WERI-Rb-1 (cell line): ENCODE results near the gene MYH14.
"Not testable (repeated sequence)": the region's sequence is repeated elsewhere in the genome, so short reads cannot be mapped to it uniquely, and the experiment has no call there.

Source experiments
- DNase-seq: peaks from one replicate; pipeline ENCODE4 v3.0.0-alpha.2; 2020
- H3K27ac ChIP-seq: fragments of 250-450 bp; sonication (Bioruptor Pico); 2 replicates; pipeline ENCODE4 v1.5.1; 2020; ENCODE audit warnings: mild to moderate bottlenecking, moderate library complexity
- H3K27me3 ChIP-seq: fragments of 250-450 bp; sonication (Bioruptor Pico); 2 replicates; pipeline ENCODE4 v1.5.1; 2021; ENCODE audit warnings: mild to moderate bottlenecking, low read depth, moderate library complexity; ENCODE audit not compliant: insufficient read depth, severe bottlenecking
- H3K36me3 ChIP-seq: fragments of 250-450 bp; sonication (Bioruptor Pico); 2 replicates; pipeline ENCODE4 v1.5.1; 2020; ENCODE audit warnings: mild to moderate bottlenecking, moderate library complexity
- H3K4me3 ChIP-seq: 2 replicates; pipeline ENCODE4 v1.5.1; 2011; ENCODE audit warnings: low read depth, mild to moderate bottlenecking, control low read depth, low read length
- H3K9me3 ChIP-seq: fragments of 250-450 bp; sonication (Bioruptor Pico); 2 replicates; pipeline ENCODE4 v1.5.1; 2021; ENCODE audit warnings: mild to moderate bottlenecking, moderate library complexity; ENCODE audit not compliant: severe bottlenecking
- TF ChIP-seq, protein P1 (sequence below): IDR thresholded peaks from 2 replicates; pipeline ENCODE4 v1.5.1; 2011; ENCODE audit warnings: low read depth, mild to moderate bottlenecking, control low read depth, inconsistent platforms, low read length

MYH14 gene

DNA sequence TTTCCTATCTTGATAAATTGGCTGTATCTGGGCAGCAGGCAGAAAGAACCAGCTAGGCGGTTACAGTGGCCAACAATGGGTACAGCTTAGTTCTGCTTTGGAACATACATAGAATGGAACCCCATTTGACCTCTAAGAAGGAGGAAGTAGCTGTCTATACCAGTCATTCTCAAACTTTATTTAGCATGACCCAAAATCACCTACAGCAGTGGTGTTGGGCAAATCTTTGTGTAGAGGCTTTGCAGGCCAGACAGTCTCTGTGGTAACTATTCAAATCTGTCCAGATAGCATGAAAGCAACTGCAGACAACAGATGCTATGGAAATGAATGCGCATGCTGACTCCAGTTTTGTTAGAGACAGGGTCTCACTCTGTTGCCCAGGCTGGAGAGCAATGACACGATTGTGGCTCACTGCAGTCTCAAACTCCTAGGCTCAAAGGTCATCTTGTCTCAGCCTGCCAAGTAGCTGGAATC is 137.7 kb downstream of the MYH14 start:
- H3K4me3 ChIP-seq, result no peak overlapping the region
- TF ChIP-seq, protein P1, sequence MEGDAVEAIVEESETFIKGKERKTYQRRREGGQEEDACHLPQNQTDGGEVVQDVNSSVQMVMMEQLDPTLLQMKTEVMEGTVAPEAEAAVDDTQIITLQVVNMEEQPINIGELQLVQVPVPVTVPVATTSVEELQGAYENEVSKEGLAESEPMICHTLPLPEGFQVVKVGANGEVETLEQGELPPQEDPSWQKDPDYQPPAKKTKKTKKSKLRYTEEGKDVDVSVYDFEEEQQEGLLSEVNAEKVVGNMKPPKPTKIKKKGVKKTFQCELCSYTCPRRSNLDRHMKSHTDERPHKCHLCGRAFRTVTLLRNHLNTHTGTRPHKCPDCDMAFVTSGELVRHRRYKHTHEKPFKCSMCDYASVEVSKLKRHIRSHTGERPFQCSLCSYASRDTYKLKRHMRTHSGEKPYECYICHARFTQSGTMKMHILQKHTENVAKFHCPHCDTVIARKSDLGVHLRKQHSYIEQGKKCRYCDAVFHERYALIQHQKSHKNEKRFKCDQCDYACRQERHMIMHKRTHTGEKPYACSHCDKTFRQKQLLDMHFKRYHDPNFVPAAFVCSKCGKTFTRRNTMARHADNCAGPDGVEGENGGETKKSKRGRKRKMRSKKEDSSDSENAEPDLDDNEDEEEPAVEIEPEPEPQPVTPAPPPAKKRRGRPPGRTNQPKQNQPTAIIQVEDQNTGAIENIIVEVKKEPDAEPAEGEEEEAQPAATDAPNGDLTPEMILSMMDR, result no peak
- H3K27me3 ChIP-seq, result no peaks in the 10 kb centered on the region
- no peak overlapping the region for H3K27ac ChIP-seq
- no peaks in the 10 kb centered on the region for H3K9me3 ChIP-seq
- no peak for DNase-seq
- H3K36me3 ChIP-seq, result peaks cover 6% of the 10 kb centered on the region

DNA sequence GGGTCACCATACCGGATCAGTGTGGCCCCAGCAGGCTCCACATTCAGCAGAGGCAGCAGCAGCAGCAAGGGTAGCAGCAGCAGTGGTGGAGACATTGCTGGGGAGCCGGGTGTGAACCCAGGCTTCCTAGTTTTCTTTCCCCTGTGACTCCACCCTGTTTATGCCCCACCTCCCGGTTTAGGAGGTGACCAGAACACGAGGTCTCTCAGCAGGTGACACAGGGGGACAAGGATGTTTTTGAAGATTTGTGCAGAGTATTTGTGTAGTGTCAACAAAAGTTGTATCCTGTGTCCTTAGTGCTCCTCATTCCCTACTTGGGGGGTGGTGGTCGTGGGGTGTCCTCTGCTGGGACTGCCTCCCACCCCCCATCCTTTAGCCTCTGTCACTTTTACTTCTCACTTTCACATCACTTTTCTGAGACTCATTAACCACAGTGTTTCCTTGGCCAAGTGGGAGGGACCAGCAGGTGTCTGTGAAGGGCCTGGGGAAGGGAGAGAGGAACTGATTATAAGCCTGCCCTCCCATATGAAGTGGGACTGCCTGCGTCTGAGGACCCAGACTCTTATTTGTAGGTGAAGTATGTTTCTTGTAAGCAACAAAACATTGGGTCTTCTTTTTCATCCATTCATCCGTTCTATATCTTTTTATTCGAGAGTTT is 141.4 kb downstream of the MYH14 start:
- Histone ChIP-seq H3K4me3 (no peak overlapping the region), H3K36me3 (peaks cover 2% of the 10 kb centered on the region; the same call in 1 of the 2 replicates), H3K27ac (no peak overlapping the region), H3K9me3 (no peaks in the 10 kb centered on the region), H3K27me3 (no peaks in the 10 kb centered on the region)
- TF ChIP-seq, protein P1, result no peak
- DNase-seq, result no peak

- H3K27me3 ChIP-seq, DNase-seq, H3K36me3 ChIP-seq, H3K27ac ChIP-seq, H3K4me3 ChIP-seq, H3K9me3 ChIP-seq: not testable (repeated sequence)
Measured at GRCh38 chr19:50347089-50347581, 143.7 kb downstream of the MYH14 start.

DNA sequence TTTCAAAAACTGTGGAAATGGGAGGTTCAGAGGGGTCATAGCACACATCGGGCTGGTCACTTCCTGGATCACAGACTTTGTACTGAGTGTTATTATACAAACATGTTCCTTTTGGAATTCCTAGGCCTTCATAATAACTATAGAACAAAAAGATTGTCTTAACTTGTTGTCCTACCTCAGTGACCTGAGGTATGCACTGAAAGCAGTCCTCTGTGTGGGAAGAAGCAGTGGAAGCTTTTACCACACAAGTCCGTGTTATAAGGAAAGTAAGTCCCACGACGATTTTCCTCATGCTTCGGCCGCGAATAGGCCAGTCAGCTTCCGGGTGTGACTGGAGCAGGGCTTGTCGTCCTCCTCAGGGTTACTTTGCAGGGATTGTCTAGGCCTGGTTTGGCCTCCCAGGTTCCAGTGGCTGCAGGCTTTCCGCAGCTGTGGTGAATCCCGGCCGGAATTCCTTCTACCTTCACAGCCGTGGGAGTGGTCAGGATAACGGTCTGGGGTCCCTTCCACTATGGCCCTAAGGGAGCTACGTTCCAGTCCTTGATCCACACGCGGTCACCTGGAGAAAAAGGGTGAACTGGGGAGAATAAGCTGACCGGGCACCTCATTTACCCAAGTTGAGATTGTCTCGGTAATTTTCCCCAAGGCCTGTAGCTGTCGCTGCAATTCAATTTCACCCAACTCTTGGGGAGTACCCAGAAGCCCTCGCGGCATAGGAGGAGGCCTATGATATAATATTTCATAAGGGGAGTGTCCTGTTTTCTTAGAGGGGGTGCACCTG is 146.0 kb downstream of the MYH14 start:
- Histone ChIP-seq H3K9me3 (no peaks in the 10 kb centered on the region), H3K36me3 (no peaks in the 10 kb centered on the region; the same call in 1 of the 2 replicates), H3K27ac (no peak overlapping the region), H3K4me3 (no peak overlapping the region), H3K27me3 (no peaks in the 10 kb centered on the region)
- DNase-seq, result no peak
- TF ChIP-seq, protein P1, result no peak

DNA sequence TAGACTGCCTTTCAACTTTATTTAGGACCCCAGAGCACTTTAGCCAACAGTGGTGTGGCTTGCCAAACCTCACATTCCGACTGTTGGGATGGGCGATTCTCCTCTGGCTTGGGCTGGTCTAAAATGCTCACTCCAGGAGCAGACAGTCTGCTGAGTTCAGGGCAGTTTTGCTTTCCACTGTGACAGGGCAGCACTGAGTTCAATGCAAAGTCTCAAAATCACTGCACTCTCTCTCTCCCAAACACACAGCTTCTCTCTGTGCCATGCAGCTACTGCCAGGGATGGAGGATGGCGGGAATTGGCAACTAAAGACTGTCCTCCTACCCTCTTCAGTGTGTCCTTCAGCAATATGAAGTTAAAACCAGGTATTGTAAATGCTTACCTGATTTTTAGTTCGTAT is 148.8 kb downstream of the MYH14 start:
- Histone ChIP-seq H3K27me3 (no peaks in the 10 kb centered on the region), H3K4me3 (no peak overlapping the region), H3K27ac (no peak overlapping the region), H3K9me3 (no peaks in the 10 kb centered on the region), H3K36me3 (no peaks in the 10 kb centered on the region)
- TF ChIP-seq, protein P1, result no peak
- DNase-seq, result no peak

GRCh38 chr19:50353487-50353880 is 150.1 kb downstream of the MYH14 start:
- not testable (repeated sequence) for H3K27ac ChIP-seq, DNase-seq, H3K27me3 ChIP-seq, H3K4me3 ChIP-seq, H3K36me3 ChIP-seq, H3K9me3 ChIP-seq
